Fibroblast of skin of left quadriceps (primary cell): ENCODE measurements around the gene TAGLN2.
A peak's percentile ranks its signal among the peaks of the same experiment; 100 is the strongest.

ENCODE experiments used
- DNase-seq, 2 experiments: peaks; one replicate each; pipeline ENCODE4 v3.0.0-alpha.2; 2013; ENCODE audit warnings: low read depth in 2 of 2

Gene TAGLN2

DNA sequence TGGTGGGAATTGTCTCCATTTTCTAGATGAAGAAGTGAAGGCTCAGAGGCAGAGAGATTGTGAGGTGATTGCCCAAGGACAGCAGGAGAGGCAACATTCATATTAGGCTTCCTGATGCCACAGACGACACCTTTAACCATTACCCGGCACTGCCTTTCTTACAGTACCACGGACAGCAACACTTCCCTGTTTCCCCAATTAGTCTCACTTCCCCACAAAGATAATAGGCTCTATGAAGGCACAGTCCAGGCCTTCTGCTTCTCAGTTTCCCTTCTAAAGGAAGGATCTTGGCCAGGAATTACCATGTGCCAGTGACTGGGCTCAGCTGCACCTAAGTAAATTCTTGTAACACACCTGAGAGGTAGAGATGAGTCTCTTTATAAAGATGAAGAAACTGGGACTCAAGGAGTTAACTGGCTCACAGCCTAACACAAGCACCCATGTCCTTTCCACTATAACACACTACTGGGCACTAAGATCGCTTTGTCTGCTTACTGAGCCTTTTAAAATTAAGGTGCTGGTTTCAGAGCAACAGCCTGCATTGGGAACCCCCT is 10.5 kb upstream of the TAGLN2 start:
- no peak for DNase-seq

DNA sequence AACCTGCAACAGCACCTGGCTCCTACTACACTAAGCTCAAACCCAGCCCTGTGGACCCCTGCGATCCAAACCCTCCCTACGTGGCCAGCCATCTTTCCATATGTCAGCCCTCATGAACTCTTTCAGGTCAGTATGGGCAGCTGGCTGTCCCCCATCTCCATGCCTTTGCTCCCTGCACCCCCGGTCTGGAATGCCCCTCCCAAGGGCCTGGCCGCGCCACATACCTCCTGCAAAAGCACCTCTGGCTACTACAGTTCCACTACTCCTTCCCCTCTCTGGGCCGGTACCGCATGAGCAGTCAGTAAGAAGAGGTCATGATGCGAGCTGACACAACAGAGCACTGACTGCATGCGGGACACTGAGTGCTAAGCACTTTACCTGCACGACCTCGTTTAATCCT is 10.0 kb upstream of the TAGLN2 start:
- DNase-seq: no peak

- DNase-seq: no peak
Observed at GRCh38 chr1:159934136-159935039, 9.1 kb upstream of the TAGLN2 start.

- DNase-seq: no peak
Observed at GRCh38 chr1:159933347-159933746, 8.0 kb upstream of the TAGLN2 start.

- no peak for DNase-seq
Observed at GRCh38 chr1:159932296-159933285, 7.3 kb upstream of the TAGLN2 start.

DNA sequence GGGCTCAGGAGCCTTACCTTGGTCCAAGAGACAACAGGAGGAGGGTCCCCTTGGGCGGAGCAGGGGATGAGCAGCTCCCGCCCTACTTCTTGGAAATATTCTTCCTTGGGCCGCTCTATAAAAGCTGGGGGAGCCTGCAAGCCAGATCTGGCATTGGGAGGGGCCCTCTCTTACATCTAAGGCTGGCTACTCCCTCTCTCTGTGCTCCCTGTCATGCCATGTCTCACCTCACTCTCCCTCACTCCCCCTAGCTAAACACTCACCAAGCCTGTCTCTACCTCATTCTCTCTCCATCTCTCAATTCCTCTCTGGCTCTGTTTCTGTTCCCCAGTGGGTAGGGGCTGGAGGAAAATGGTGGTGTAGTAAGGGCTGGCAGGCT is 6.5 kb upstream of the TAGLN2 start:
- DNase-seq: no peak

- DNase-seq: no peak
Observed at GRCh38 chr1:159931101-159931794, 5.9 kb upstream of the TAGLN2 start.

- DNase-seq: no peak
Observed at GRCh38 chr1:159930634-159931033, 5.3 kb upstream of the TAGLN2 start.

- no peak for DNase-seq
Observed at GRCh38 chr1:159930216-159930615, 4.9 kb upstream of the TAGLN2 start.

DNA sequence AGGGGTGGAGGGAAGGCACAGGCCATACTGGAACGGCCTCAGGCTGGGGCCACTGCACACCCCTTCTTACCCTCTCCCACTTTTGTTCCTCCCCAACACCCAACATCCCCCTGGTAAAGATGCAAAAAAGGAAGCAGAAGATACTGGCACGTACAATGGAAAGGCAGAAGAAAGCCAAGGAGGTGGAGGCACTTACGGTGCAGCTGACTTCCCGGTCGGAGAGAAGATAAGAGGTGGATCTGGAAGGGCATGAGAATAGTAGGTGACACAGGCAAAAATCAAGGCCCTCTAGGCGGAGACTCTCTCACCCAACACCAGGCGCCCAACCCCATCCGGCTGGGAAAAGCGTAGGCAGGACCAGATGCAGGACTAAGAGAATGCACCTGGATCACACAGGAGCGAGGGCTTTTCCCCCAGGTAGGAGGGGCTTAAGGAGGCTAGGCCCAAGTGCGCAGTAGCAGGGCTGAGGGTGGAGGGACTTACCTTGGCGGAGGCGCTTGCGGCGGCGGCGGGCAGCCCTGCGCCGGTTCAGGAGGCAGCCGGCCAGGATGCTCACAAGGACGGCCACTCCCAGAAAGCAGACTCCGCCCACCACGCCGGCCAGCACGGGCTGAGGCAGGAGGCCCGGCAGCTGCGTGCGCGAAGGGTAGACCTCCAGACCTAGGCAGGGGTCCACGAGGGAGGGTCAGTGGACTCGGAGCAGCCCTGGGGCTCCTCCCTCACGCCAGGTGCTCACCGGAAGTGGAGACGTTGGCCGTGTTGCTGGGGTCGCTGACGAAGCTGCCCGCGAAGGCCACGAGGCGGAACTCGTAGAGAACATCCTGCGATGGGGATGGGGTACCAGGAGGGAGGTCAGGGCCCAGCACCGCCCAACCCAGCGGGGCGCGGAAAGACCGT is 4.1 kb upstream of the TAGLN2 start:
- DNase-seq: no peak

GRCh38 chr1:159928491-159929050 is 3.3 kb upstream of the TAGLN2 start:
- no peak for DNase-seq

DNA sequence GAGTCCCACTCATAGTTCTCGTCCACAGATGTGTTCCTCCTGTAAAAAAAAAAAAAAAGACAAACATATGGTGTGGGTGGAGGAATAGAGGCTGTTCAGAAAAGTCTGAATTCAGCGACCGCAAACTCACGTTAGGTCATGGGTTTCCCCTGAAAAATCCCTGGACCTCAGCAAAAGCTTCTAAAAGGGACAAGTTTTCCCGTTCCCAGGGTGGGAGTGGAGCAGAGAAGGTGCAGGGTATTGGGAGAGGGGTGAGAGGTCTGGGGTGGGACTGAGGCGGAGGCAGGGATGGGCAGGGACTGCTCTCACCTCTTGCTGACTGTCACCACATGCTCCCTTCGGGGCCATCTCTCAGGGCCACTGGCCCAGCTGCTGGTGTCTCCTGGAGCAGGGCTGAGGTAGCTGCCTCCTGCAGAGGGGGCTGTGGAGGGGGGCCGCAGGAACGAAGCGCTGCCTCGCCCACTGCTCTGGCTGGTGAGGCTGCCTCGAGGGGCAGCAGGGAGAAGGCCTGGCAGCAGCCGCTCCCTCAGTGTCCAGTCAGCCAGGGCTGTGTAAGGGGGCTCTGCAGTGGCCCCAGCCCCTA is 2.6 kb upstream of the TAGLN2 start:
- DNase-seq: no peak

DNA sequence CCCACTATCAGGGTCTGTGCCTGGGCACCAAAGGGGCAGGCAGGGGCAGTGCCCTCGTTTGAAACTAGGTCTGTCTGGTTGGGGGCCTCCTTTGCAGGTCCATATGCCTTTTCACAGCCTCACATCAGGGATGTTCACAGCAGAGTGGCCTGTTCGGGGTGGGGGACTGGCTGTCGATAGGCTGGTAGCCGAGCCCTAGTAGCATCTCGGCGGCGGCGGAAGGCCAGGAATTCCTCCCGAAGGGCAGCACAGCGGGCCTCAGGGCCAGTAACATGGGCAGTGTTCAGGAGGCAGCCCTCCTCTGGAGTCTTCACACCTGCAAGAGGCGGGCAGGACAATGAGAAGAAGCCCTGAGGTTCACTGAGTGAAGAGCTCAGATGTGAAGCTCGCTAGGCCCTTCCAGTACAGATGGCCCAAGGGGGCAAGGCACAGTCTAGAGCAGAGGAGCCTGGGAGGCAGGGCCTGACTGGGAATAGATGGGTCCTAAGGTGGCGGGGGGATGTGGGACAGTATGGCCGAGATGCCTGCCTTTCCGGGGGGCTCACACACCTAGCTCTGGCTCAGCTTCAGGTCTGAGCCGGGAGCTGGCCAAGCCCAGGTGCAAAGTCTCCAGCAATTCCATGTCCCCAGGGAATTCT is 2.0 kb upstream of the TAGLN2 start:
- DNase-seq: no peak

- no peak for DNase-seq
Observed at GRCh38 chr1:159925719-159926078, 392 bp upstream of the TAGLN2 start.

DNA sequence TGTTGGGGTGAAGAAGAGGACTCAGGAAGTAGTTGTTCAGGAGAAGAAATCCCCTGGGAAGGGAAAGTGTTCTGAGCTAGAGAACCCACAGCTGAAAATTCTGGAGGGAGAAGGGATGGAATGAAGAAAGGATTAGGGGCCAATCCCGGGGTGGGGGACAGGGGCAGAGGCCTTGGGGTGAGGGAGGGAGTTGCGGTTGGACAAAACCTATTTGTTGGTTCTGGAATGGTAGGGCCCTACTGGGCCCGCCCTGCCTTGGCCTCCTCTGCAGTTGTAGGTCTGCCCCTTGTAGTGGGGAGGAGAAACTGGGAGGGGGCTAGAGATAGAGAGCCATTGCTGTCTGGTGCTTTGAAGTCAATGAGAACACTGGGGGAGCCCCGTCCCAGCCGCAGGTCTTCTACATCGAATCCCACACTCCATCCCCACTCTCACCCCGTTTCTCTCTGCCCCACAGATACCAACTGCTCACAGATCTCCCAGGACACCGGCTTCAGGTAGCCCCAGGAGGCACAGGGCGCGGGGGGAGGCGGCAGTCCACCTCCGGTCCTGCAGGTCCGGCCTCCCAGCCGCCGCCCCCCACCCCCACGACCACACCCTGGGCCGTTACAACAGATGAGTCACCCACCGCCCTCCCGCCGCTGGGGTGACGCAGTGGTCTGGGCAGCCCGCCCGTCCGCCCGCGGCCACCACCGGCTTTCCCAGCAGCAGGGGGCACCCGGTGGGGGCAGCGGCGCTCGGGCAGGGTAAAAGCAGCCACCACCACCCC is 1.1 kb downstream of the TAGLN2 start:
- DNase-seq: peak; percentile 53 to 65

DNA sequence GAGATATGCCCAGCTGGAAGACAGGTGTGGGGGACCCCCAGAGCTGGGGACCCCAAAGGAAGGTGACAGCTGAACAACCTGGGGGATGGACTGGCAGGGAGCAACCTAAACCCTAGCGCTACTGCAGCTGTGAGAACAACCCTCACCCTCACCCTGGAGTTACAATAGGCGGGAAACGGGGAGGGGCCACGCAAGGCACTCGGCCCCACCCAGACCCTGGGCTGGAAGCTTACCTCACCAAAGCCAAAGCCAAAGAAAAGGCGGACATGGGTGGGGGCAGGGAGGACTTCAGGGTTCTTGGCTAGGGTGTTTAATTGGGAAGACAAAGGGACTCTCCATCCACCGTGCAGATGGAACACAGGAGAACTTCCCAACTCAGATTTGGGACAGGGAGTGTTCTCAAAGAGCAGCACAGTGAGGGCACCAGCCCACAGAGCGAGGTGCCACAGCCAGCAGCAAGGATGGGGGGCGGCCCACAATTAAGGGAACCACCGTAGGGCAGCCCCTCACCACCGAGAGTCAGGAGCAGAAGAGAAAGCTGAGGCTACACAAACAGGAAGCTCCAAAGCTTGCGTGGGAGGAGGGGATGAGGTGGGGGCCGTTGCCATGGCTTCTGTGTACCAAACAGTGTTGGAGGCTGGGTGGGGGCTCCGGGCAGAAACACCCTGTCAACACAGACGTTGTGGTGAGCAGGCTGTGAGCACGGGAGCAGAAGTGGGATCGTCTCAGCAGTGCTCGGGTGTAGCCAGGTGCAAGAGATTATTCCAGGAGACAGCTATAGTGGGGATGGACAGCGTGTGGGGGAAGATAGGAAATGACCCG is 1.9 kb downstream of the TAGLN2 start:
- DNase-seq: no peak

DNA sequence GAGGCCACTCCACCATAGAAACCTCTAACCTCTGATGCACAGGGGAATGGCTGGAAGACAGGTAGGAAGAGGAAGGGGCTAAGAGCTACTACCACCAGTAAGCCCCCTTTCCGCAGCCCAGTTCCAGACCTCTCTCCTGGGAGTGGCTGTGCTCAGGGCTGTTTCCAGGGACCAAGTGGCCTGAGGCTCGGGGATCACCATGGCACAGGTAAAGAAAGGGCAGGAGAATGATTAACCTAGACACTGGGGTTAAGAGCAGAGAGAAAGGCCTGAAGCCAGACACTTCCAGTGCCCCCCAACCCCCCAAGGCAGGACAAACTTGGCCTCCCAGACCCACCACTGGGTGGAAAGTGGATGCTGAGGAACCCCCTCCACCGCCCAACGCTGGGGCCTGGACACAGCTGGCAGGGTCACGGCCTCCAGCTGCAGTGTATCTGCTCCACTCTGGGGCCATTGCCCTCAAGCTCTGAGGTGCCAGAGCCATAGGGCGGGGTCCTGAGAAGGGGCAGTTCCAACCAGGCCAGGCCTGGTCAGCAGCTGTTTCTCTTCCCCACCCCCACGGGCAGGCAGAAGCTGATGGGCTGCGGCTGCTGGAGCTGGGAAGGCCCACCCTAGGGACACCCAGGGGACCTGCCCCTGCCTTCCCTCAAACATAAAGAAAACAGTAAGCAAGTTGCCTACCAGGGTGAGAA is 2.6 kb downstream of the TAGLN2 start:
- DNase-seq: no peak
